ENCODE measurements around the gene DNAH6.
"Not testable (repeated sequence)": the region's sequence is repeated elsewhere in the genome, so short reads cannot be mapped to it uniquely, and the experiment has no call there.

DNAH6 gene

GRCh38 chr2:84713441-84713840 lies 197.1 kb downstream of the DNAH6 start:
- intact Hi-C loops (cut with DNase I), result no loop called here
- DNase-seq, result no peak

- no peak for DNase-seq
- intact Hi-C loops (cut with DNase I), result no loop called here
These were observed 200.3 kb downstream of the DNAH6 start for GRCh38 chr2:84716564-84716963.

- no peak for DNase-seq
- intact Hi-C loops (cut with DNase I), result no loop called here
These were observed 201.0 kb downstream of the DNAH6 start for GRCh38 chr2:84717302-84717701.

GRCh38 chr2:84719434-84719833 lies 203.1 kb downstream of the DNAH6 start:
- no peak for DNase-seq
- intact Hi-C loops (cut with DNase I), result no loop called here

GRCh38 chr2:84723831-84724230 lies 207.5 kb downstream of the DNAH6 start:
- intact Hi-C loops (cut with DNase I), result no loop called here
- peak in 2 of 42 donors; percentile 2 to 8 for DNase-seq

GRCh38 chr2:84725717-84726116 lies 209.4 kb downstream of the DNAH6 start:
- no peak for DNase-seq
- intact Hi-C loops (cut with DNase I), result no loop called here

- no peak for DNase-seq
- intact Hi-C loops (cut with DNase I), result no loop called here
These were observed 211.0 kb downstream of the DNAH6 start for GRCh38 chr2:84727315-84727714.

- no peak for DNase-seq
- intact Hi-C loops (cut with DNase I), result no loop called here
These were observed 212.9 kb downstream of the DNAH6 start for GRCh38 chr2:84729224-84729623.

- no peak for DNase-seq
- intact Hi-C loops (cut with DNase I), result no loop called here
These were observed 214.9 kb downstream of the DNAH6 start for GRCh38 chr2:84731185-84731584.

- DNase-seq, result no peak
- intact Hi-C loops (cut with DNase I), result no loop called here
These were observed 216.8 kb downstream of the DNAH6 start for GRCh38 chr2:84732897-84733778.

GRCh38 chr2:84735389-84735788 lies 219.1 kb downstream of the DNAH6 start:
- intact Hi-C loops (cut with DNase I), result no loop called here
- no peak for DNase-seq

- DNase-seq, result peak in 6 of 42 donors; percentile 4 to 39 (median 15)
- intact Hi-C loops (cut with DNase I), result no loop called here
These were observed 225.0 kb downstream of the DNAH6 start for GRCh38 chr2:84741182-84741822.

- intact Hi-C loops (cut with DNase I), result no loop called here
- DNase-seq, result no peak
These were observed 232.0 kb downstream of the DNAH6 start for GRCh38 chr2:84748341-84748740.

GRCh38 chr2:84749442-84749841 lies 233.1 kb downstream of the DNAH6 start:
- DNase-seq, result no peak
- intact Hi-C loops (cut with DNase I), result no loop called here

GRCh38 chr2:84755096-84755495 lies 238.8 kb downstream of the DNAH6 start:
- intact Hi-C loops (cut with DNase I), result no loop called here
- DNase-seq, result no peak

- intact Hi-C loops (cut with DNase I), result no loop called here
- DNase-seq, result no peak
These were observed 241.3 kb downstream of the DNAH6 start for GRCh38 chr2:84757648-84758047.

GRCh38 chr2:84766791-84767190 lies 250.5 kb downstream of the DNAH6 start:
- intact Hi-C loops (cut with DNase I), result no loop called here
- no peak for DNase-seq

- intact Hi-C loops (cut with DNase I), result no loop called here
- DNase-seq, result no peak
These were observed 252.5 kb downstream of the DNAH6 start for GRCh38 chr2:84768840-84769239.

GRCh38 chr2:84770280-84770679 lies 254.0 kb downstream of the DNAH6 start:
- no peak for DNase-seq
- intact Hi-C loops (cut with DNase I), result no loop called here

- intact Hi-C loops (cut with DNase I), result no loop called here
- no peak for DNase-seq
These were observed 255.0 kb downstream of the DNAH6 start for GRCh38 chr2:84771251-84771650.

- intact Hi-C loops (cut with DNase I); DNase-seq: not testable (repeated sequence)
These were observed 257.3 kb downstream of the DNAH6 start for GRCh38 chr2:84773562-84773961.

Data from head of caudate nucleus (tissue), 42 donors.